Inflammatory macrophage treated with lipopolysaccharide for 4 hours (primary cell): ENCODE results near the gene ZMYND15.
"Not testable (repeated sequence)": the region's sequence is repeated elsewhere in the genome, so short reads cannot be mapped to it uniquely, and the experiment has no call there.

Source experiments
- DNase-seq: peaks from one replicate; pipeline ENCODE4 v3.0.0-alpha.2; 2020

ZMYND15 gene

GRCh38 chr17:4739122-4740024 is at the start of gene ZMYND15, which contains the start of gene CXCL16:
Gene ZMYND15 (plus strand): TSS chr17:4739833. CDS start chr17:4740549, 716 bp downstream.
Gene CXCL16 (minus strand): TSS chr17:4739928. CDS start chr17:4739339, 589 bp downstream.
- peak; percentile 86 for DNase-seq

- DNase-seq, result not testable (repeated sequence)
These were observed 49.8 kb upstream of the ZMYND15 start for GRCh38 chr17:4689872-4690271.

- DNase-seq, result no peak
These were observed 48.9 kb upstream of the ZMYND15 start for GRCh38 chr17:4690745-4691144.

GRCh38 chr17:4691686-4692085 is 47.9 kb upstream of the ZMYND15 start:
- no peak for DNase-seq

- no peak for DNase-seq
These were observed 46.2 kb upstream of the ZMYND15 start for GRCh38 chr17:4693416-4693815.

GRCh38 chr17:4696437-4696805 is 43.2 kb upstream of the ZMYND15 start:
- peak; percentile 34 for DNase-seq

- peak; percentile 37 for DNase-seq
These were observed 40.1 kb upstream of the ZMYND15 start for GRCh38 chr17:4699401-4700056.

GRCh38 chr17:4701116-4701515 is 38.5 kb upstream of the ZMYND15 start:
- no peak for DNase-seq

- DNase-seq, result no peak
These were observed 36.3 kb upstream of the ZMYND15 start for GRCh38 chr17:4703330-4703691.

- DNase-seq, result not testable (repeated sequence)
These were observed 35.1 kb upstream of the ZMYND15 start for GRCh38 chr17:4704574-4704907.

- DNase-seq, result no peak
These were observed 34.6 kb upstream of the ZMYND15 start for GRCh38 chr17:4704991-4705390.

GRCh38 chr17:4706121-4706520 is 33.5 kb upstream of the ZMYND15 start:
- peak; percentile 13 for DNase-seq

GRCh38 chr17:4708436-4708835 is 31.2 kb upstream of the ZMYND15 start:
- peak; percentile 25 for DNase-seq

GRCh38 chr17:4709794-4710692 is 29.6 kb upstream of the ZMYND15 start, which contains the start of gene ARRB2:
Gene ARRB2 (plus strand): TSS chr17:4710632. CDS start chr17:4710722, 90 bp downstream.
- peak; percentile 98 for DNase-seq

- DNase-seq, result peak; percentile 70
These were observed 28.7 kb upstream of the ZMYND15 start for GRCh38 chr17:4710693-4711634.

- peak; percentile 88 for DNase-seq
These were observed 27.9 kb upstream of the ZMYND15 start for GRCh38 chr17:4711661-4712181.

GRCh38 chr17:4712526-4712925 is 27.1 kb upstream of the ZMYND15 start:
- DNase-seq, result peak; percentile 62

- not testable (repeated sequence) for DNase-seq
These were observed 25.1 kb upstream of the ZMYND15 start for GRCh38 chr17:4714340-4715062.

- no peak for DNase-seq
These were observed 24.4 kb upstream of the ZMYND15 start for GRCh38 chr17:4715063-4715744.

- DNase-seq, result no peak
These were observed 23.6 kb upstream of the ZMYND15 start for GRCh38 chr17:4716081-4716480.
